Measurements from ENCODE around the gene SPOCK2. TPM values are rescaled to one million over a fixed set of nuclear protein-coding genes. Genes with fewer than 3 reads are reported as not detected.

SPOCK2 gene
- total and polyA plus RNA-seq, 2 of the 13 experiments (the other 11 are each of a cell fraction or from before 2014, with no cell fraction given): 8.6 to 30.6 TPM

DNA sequence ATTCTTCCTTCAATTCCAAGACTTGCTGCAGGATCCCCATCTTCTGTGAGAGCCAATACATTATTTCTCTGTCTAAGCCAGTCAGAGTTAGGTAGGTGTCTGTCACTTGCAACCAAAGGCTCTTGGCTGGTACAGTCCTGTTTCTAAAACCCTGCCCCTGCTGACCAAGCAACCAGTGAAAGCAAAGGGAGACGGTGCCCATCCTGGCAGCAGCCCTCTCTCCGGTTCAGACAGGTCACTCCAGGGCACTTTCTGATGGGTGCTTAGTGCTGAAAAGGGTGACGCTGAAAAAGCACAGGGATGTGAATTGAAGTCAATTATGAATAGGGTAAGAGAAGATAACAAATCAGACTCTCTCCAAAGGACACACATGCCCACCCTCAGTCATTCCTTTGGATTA, 37.5 kb downstream of the SPOCK2 start (continued):
- TF ChIP-seq ZBTB34 (CRISPR knock-in tag; IDR thresholded peaks at IDR 0.05): no peak
- TF ChIP-seq RFX3 (CRISPR knock-in tag; IDR thresholded peaks at IDR 0.05): no peak
- TF ChIP-seq ZNF816 (CRISPR knock-in tag; IDR thresholded peaks at IDR 0.05; ENCODE audit: borderline replicate concordance): no peak
- no peak for TF ChIP-seq HIVEP1 (CRISPR knock-in tag; IDR thresholded peaks at IDR 0.05)
- TF ChIP-seq SP2 (CRISPR knock-in tag; IDR thresholded peaks at IDR 0.05): no peak
- no peak for TF ChIP-seq FOXP4 (CRISPR knock-in tag; IDR thresholded peaks at IDR 0.05)

- Histone ChIP-seq H3K4me3 (replicated peaks in 1 of 3; ENCODE audit: insufficient read depth in 1 of 3, low read depth in 2 of 3, low read length in 3 of 3) (no peak overlapping the region), H3K36me3 (replicated peaks in 1 of 2; ENCODE audit: control insufficient read depth in 1 of 2, insufficient read depth in 2 of 2, low read length in 2 of 2) (no peaks in the 10 kb centered on the region), H3K27ac (ENCODE audit: extremely low read length, insufficient read depth, low read length) (no peak overlapping the region), H4K20me1 (ENCODE audit: insufficient read depth, low read length) (no peaks in the 10 kb centered on the region), H3K79me2 (ENCODE audit: insufficient read depth, low read length) (no peaks in the 10 kb centered on the region), H3K4me2 (ENCODE audit: low read depth, low read length) (no peak overlapping the region), H2AFZ (ENCODE audit: low read length) (no peak overlapping the region), H3K9ac (ENCODE audit: insufficient read depth, low read depth, low read length) (no peak overlapping the region), H3K27me3 (ENCODE audit: control insufficient read depth in 1 of 2, insufficient read depth in 2 of 2, low read length in 2 of 2) (no peaks in the 10 kb centered on the region), H3K4me1 (ENCODE audit: insufficient read depth, low read length) (peaks cover 72% of the 10 kb centered on the region), H3K9me3 (ENCODE audit: low read length) (peaks cover 5% of the 10 kb centered on the region; the same call in 1 of the 2 replicates)
- DNase-seq (ENCODE audit: low spot score): peak; percentile 49
- in situ Hi-C loops (cut with HindIII; ENCODE audit: extremely low pct_ligation_motif_present, low pct_unique_long_range_greater_than_20kb): loop anchor here (5.0 to 25.0 kb wide), 2 partner anchors 83 to 713 kb away; no protein-coding TSS in a partner anchor
- POLR2A ChIA-PET: interaction anchor here (3.9 kb wide), 1 partner anchor 94 kb away, joined by 30 read pairs; no protein-coding TSS in a partner anchor
- CTCF ChIA-PET (ENCODE audit: low intra/inter-chr PET ratio, low total read pairs): no interaction called here
- BruUV-seq (replicated peaks): no TSS peak
- ATAC-seq: peak; percentile 65
- 43% methylated on average over 5 of the region's 5 CpGs for WGBS (ENCODE audit: low lambda C conversion rate)
- FAIRE-seq: no peak
- intact Hi-C loops (cut with micrococcal nuclease; ENCODE audit: unreplicated experiment): loop anchor here (5.0 to 10.0 kb wide), 3 partner anchors 172 to 287 kb away; no protein-coding TSS in a partner anchor
- no peak for TF ChIP-seq TCF7L2 (IDR thresholded peaks at IDR 0.05; ENCODE audit: low read depth, low read length)
- no peak for TF ChIP-seq ZBTB37 (CRISPR knock-in tag; IDR thresholded peaks at IDR 0.05)
- no peak for TF ChIP-seq LRRFIP1 (CRISPR knock-in tag; conservative IDR thresholded peaks at IDR 0.05)
- TF ChIP-seq, protein P1, sequence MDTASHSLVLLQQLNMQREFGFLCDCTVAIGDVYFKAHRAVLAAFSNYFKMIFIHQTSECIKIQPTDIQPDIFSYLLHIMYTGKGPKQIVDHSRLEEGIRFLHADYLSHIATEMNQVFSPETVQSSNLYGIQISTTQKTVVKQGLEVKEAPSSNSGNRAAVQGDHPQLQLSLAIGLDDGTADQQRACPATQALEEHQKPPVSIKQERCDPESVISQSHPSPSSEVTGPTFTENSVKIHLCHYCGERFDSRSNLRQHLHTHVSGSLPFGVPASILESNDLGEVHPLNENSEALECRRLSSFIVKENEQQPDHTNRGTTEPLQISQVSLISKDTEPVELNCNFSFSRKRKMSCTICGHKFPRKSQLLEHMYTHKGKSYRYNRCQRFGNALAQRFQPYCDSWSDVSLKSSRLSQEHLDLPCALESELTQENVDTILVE (CRISPR knock-in tag; IDR thresholded peaks at IDR 0.05): no peak
- no peak for TF ChIP-seq GZF1 (CRISPR knock-in tag; IDR thresholded peaks at IDR 0.05)
- no peak for TF ChIP-seq KMT2A (CRISPR knock-in tag; IDR thresholded peaks at IDR 0.05)
Observed at GRCh38 chr10:72049969-72050781, 38.2 kb downstream of the SPOCK2 start.

Measured in HepG2 (cell line).